ENCODE data around the gene IGF2R. TPM values are rescaled to one million over a fixed set of nuclear protein-coding genes. Genes with fewer than 3 reads are reported as not detected.

IGF2R gene
- total and polyA plus RNA-seq, 2 donors from 2014 or later, result 23.7 to 88.6 TPM

- no peaks in the 10 kb centered on the region for H3K9me3 ChIP-seq (ENCODE audit: control insufficient read depth in 2 of 3, insufficient read depth in 1 of 3, low read length in 3 of 3)
- no peak for FAIRE-seq
- no peak overlapping the region for H3K9ac ChIP-seq (ENCODE audit: low read length in 3 of 3)
- intact Hi-C loops (cut with DNase I), result no loop called here
- DNase-seq, result no peak
- H3K36me3 ChIP-seq (ENCODE audit: control insufficient read depth in 2 of 3, insufficient read depth in 3 of 3, low read length in 3 of 3), result peaks cover 10 to 20% (median 12%) of the 10 kb centered on the region in 3 donors
- TF ChIP-seq, protein P1, sequence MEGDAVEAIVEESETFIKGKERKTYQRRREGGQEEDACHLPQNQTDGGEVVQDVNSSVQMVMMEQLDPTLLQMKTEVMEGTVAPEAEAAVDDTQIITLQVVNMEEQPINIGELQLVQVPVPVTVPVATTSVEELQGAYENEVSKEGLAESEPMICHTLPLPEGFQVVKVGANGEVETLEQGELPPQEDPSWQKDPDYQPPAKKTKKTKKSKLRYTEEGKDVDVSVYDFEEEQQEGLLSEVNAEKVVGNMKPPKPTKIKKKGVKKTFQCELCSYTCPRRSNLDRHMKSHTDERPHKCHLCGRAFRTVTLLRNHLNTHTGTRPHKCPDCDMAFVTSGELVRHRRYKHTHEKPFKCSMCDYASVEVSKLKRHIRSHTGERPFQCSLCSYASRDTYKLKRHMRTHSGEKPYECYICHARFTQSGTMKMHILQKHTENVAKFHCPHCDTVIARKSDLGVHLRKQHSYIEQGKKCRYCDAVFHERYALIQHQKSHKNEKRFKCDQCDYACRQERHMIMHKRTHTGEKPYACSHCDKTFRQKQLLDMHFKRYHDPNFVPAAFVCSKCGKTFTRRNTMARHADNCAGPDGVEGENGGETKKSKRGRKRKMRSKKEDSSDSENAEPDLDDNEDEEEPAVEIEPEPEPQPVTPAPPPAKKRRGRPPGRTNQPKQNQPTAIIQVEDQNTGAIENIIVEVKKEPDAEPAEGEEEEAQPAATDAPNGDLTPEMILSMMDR (IDR thresholded peaks at IDR 0.05; ENCODE audit: borderline replicate concordance, extremely low read depth, insufficient read depth), result no peak
- H3K4me3 ChIP-seq (ENCODE audit: low read length in 3 of 3), result no peak overlapping the region
- no peaks in the 10 kb centered on the region for H3K27me3 ChIP-seq (ENCODE audit: control insufficient read depth, insufficient read depth, low read length)
- no peak overlapping the region for H3K27ac ChIP-seq (ENCODE audit: low read depth in 2 of 2, low read length in 2 of 2)
- H3K4me1 ChIP-seq (ENCODE audit: control insufficient read depth in 2 of 3, insufficient read depth in 2 of 3, low read depth in 1 of 3, low read length in 3 of 3), result peaks cover 0 to 5% (median 2%) of the 10 kb centered on the region in 3 donors
These were observed 47.1 kb downstream of the IGF2R start for GRCh38 chr6:160015778-160016684.

- Histone ChIP-seq H3K4me3 (ENCODE audit: low read length in 3 of 3) (no peak overlapping the region), H3K27me3 (ENCODE audit: control insufficient read depth, insufficient read depth, low read length) (no peaks in the 10 kb centered on the region), H3K36me3 (ENCODE audit: control insufficient read depth in 2 of 3, insufficient read depth in 3 of 3, low read length in 3 of 3) (peaks cover 0 to 22% (median 12%) of the 10 kb centered on the region in 3 donors), H3K9me3 (ENCODE audit: control insufficient read depth in 2 of 3, insufficient read depth in 1 of 3, low read length in 3 of 3) (no peaks in the 10 kb centered on the region), H3K9ac (ENCODE audit: low read length in 3 of 3) (no peak overlapping the region), H3K4me1 (ENCODE audit: control insufficient read depth in 2 of 3, insufficient read depth in 2 of 3, low read depth in 1 of 3, low read length in 3 of 3) (no peaks in the 10 kb centered on the region), H3K27ac (ENCODE audit: low read depth in 2 of 2, low read length in 2 of 2) (no peak overlapping the region)
- intact Hi-C loops (cut with DNase I), result no loop called here
- TF ChIP-seq, protein P1 (IDR thresholded peaks at IDR 0.05; ENCODE audit: borderline replicate concordance, extremely low read depth, insufficient read depth), result no peak
- FAIRE-seq (no peak), DNase-seq (no peak)
These were observed 53.2 kb downstream of the IGF2R start for GRCh38 chr6:160022101-160022500.

GRCh38 chr6:160022793-160023192 is 53.9 kb downstream of the IGF2R start:
- intact Hi-C loops (cut with DNase I), result no loop called here
- H3K4me3 ChIP-seq (ENCODE audit: low read length in 3 of 3), result no peak overlapping the region
- no peak overlapping the region for H3K27ac ChIP-seq (ENCODE audit: low read depth in 2 of 2, low read length in 2 of 2)
- peaks cover 0 to 25% (median 16%) of the 10 kb centered on the region in 3 donors for H3K36me3 ChIP-seq (ENCODE audit: control insufficient read depth in 2 of 3, insufficient read depth in 3 of 3, low read length in 3 of 3)
- DNase-seq (no peak), FAIRE-seq (no peak)
- H3K9me3 ChIP-seq (ENCODE audit: control insufficient read depth in 2 of 3, insufficient read depth in 1 of 3, low read length in 3 of 3), result no peaks in the 10 kb centered on the region
- H3K9ac ChIP-seq (ENCODE audit: low read length in 3 of 3), result no peak overlapping the region
- no peaks in the 10 kb centered on the region for H3K4me1 ChIP-seq (ENCODE audit: control insufficient read depth in 2 of 3, insufficient read depth in 2 of 3, low read depth in 1 of 3, low read length in 3 of 3)
- no peaks in the 10 kb centered on the region for H3K27me3 ChIP-seq (ENCODE audit: control insufficient read depth, insufficient read depth, low read length)
- TF ChIP-seq, protein P1 (IDR thresholded peaks at IDR 0.05; ENCODE audit: borderline replicate concordance, extremely low read depth, insufficient read depth), result no peak

Measured in kidney (tissue), 14 donors.